ENCODE measurements around the gene KRT27.

KRT27 gene

GRCh38 chr17:40822132-40822812, 39.9 kb upstream of the KRT27 start, which contains the start of gene KRT10:
Gene KRT10, minus strand, starts transcription at chr17:40822614. Its CDS starts 29 bp downstream, at chr17:40822585.
- no peak for TF ChIP-seq CTCF (conservative IDR thresholded peaks at IDR 0.05; ENCODE audit: low read depth, low read length)
- H3K4me3 ChIP-seq (ENCODE audit: low read length): no peak within 1 kb of the TSS
- DNase-seq (ENCODE audit: low read depth): no peak

- TF ChIP-seq CTCF (conservative IDR thresholded peaks at IDR 0.05; ENCODE audit: low read depth, low read length): no peak
- H3K4me3 ChIP-seq (ENCODE audit: low read length): no peak overlapping the region
- DNase-seq (ENCODE audit: low read depth): no peak
These were observed 39.2 kb upstream of the KRT27 start for GRCh38 chr17:40821536-40821935.

DNA sequence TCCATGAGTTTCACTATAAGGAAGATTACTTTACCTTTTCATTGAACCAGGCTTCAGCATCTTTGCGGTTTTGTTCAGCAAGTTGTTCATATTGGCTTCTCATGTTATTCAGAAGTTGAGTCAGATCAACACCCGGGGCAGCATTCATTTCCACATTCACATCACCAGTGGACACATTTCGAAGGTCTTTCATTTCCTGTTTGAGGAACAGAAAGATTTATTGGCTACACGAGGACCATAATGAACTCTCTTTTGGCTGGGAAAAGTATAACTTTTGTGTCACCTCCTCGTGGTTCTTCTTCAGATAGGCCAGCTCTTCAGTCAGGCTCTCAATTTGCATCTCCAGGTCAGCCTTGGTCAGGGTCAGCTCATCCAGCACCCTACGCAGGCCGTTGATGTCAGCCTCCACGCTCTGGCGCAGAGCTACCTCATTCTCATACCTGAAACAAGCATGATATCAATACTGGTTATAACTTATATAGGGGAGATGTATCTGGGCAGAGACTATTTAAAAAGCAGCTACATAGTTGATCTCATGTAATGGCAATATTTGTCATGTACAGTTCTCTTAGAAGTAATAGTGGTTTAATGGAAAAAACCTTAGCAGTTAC, 38.0 kb upstream of the KRT27 start:
- no peak for DNase-seq (ENCODE audit: low read depth)
- no peak for TF ChIP-seq CTCF (conservative IDR thresholded peaks at IDR 0.05; ENCODE audit: low read depth, low read length)
- H3K4me3 ChIP-seq (ENCODE audit: low read length): no peak overlapping the region

DNA sequence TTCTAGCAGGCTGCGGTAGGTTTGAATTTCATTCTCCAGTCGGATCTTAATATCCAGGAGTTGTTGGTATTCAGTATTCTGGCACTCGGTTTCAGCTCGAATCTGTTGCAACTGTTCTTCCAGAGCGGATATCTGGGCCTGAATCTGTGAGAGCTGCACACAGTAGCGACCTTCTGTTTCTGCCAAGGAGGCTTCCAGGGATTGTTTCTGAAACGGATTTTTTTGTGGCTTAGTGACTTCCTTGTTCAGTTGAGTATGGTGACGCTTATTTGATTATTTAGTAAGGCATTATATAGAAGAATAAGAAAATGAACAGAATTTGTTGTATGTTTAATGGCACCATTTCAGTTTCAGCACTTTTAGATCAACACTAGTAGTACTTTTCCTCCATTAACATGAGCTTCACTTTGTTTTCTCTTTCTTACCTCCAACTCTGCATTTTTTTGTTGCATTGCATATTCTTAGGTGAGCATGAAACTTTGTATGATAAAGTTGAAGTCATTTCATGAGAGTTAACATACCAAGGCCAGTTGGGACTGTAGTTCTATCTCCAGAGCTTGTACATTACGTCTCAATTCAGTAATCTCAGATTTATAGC, 37.3 kb upstream of the KRT27 start:
- TF ChIP-seq CTCF (conservative IDR thresholded peaks at IDR 0.05; ENCODE audit: low read depth, low read length): no peak
- peak overlapping the region; percentile 84 for H3K4me3 ChIP-seq (ENCODE audit: low read length)
- no peak for DNase-seq (ENCODE audit: low read depth)

- DNase-seq (ENCODE audit: low read depth): no peak
- TF ChIP-seq CTCF (conservative IDR thresholded peaks at IDR 0.05; ENCODE audit: low read depth, low read length): no peak
- H3K4me3 ChIP-seq (ENCODE audit: low read length): peak overlapping the region; percentile 86
These were observed 36.6 kb upstream of the KRT27 start for GRCh38 chr17:40818733-40819527.

- no peak for TF ChIP-seq CTCF (conservative IDR thresholded peaks at IDR 0.05; ENCODE audit: low read depth, low read length)
- no peak for DNase-seq (ENCODE audit: low read depth)
- H3K4me3 ChIP-seq (ENCODE audit: low read length): peak overlapping the region; percentile 86
These were observed 36.0 kb upstream of the KRT27 start for GRCh38 chr17:40818343-40818732.

Data from retinal pigment epithelial cell (primary cell).